IPS-18c (cell line): ENCODE results near the gene OSBP2.
"Not testable (repeated sequence)": the region's sequence is repeated elsewhere in the genome, so short reads cannot be mapped to it uniquely, and the experiment has no call there.

Experiments
- H3K4me3 ChIP-seq: 2 replicates; pipeline ENCODE4 v1.7.0; 2013; ENCODE audit warnings: low read depth, mild to moderate bottlenecking, low read length, moderate library complexity; ENCODE audit not compliant: insufficient read depth
- H3K9me3 ChIP-seq: one replicate; pipeline ENCODE4 v1.6.1; 2013; ENCODE audit warnings: mild to moderate bottlenecking, low read length, moderate library complexity; ENCODE audit not compliant: control insufficient read depth, insufficient read depth

The OSBP2 gene

GRCh38 chr22:30776476-30776875 is 81.8 kb downstream of the OSBP2 start:
- H3K4me3 ChIP-seq: no peak overlapping the region
- no peaks in the 10 kb centered on the region for H3K9me3 ChIP-seq

- H3K4me3 ChIP-seq, H3K9me3 ChIP-seq: not testable (repeated sequence)
These were observed 82.5 kb downstream of the OSBP2 start for GRCh38 chr22:30777146-30777545.

GRCh38 chr22:30777587-30777986 is 82.9 kb downstream of the OSBP2 start:
- no peak overlapping the region for H3K4me3 ChIP-seq
- no peaks in the 10 kb centered on the region for H3K9me3 ChIP-seq

GRCh38 chr22:30778261-30778660 is 83.6 kb downstream of the OSBP2 start:
- no peak overlapping the region for H3K4me3 ChIP-seq
- H3K9me3 ChIP-seq: no peaks in the 10 kb centered on the region

- Histone ChIP-seq H3K4me3 (no peak overlapping the region), H3K9me3 (no peaks in the 10 kb centered on the region)
These were observed 85.4 kb downstream of the OSBP2 start for GRCh38 chr22:30780026-30780425.

- H3K9me3 ChIP-seq: no peaks in the 10 kb centered on the region
- no peak overlapping the region for H3K4me3 ChIP-seq
These were observed 86.7 kb downstream of the OSBP2 start for GRCh38 chr22:30781271-30781875.

- Histone ChIP-seq H3K9me3 (no peaks in the 10 kb centered on the region), H3K4me3 (no peak overlapping the region)
These were observed 87.9 kb downstream of the OSBP2 start for GRCh38 chr22:30782613-30783012.

GRCh38 chr22:30783021-30783420 is 88.3 kb downstream of the OSBP2 start:
- Histone ChIP-seq H3K4me3 (no peak overlapping the region), H3K9me3 (no peaks in the 10 kb centered on the region)

GRCh38 chr22:30785527-30785926 is 90.9 kb downstream of the OSBP2 start:
- Histone ChIP-seq H3K4me3 (no peak overlapping the region), H3K9me3 (no peaks in the 10 kb centered on the region)

GRCh38 chr22:30790366-30790765 is 95.7 kb downstream of the OSBP2 start:
- Histone ChIP-seq H3K9me3 (no peaks in the 10 kb centered on the region), H3K4me3 (no peak overlapping the region)

- no peaks in the 10 kb centered on the region for H3K9me3 ChIP-seq
- H3K4me3 ChIP-seq: no peak overlapping the region
These were observed 97.8 kb downstream of the OSBP2 start for GRCh38 chr22:30792456-30792855.

GRCh38 chr22:30795118-30795517 is 100.4 kb downstream of the OSBP2 start:
- Histone ChIP-seq H3K4me3 (no peak overlapping the region), H3K9me3 (no peaks in the 10 kb centered on the region)

- Histone ChIP-seq H3K4me3 (no peak overlapping the region), H3K9me3 (peaks cover 2% of the 10 kb centered on the region)
These were observed 107.0 kb downstream of the OSBP2 start for GRCh38 chr22:30801695-30802094.

- Histone ChIP-seq H3K4me3 (peak overlapping the region; percentile 62), H3K9me3 (peaks cover 2% of the 10 kb centered on the region)
These were observed 107.8 kb downstream of the OSBP2 start for GRCh38 chr22:30802202-30803166.

- peaks cover 2% of the 10 kb centered on the region for H3K9me3 ChIP-seq
- no peak overlapping the region for H3K4me3 ChIP-seq
These were observed 109.0 kb downstream of the OSBP2 start for GRCh38 chr22:30803679-30804078.

- H3K4me3 ChIP-seq: no peak overlapping the region
- H3K9me3 ChIP-seq: peaks cover 2% of the 10 kb centered on the region
These were observed 110.0 kb downstream of the OSBP2 start for GRCh38 chr22:30804626-30805025.

GRCh38 chr22:30806391-30806861 is 111.8 kb downstream of the OSBP2 start:
- no peak overlapping the region for H3K4me3 ChIP-seq
- no peaks in the 10 kb centered on the region for H3K9me3 ChIP-seq

- no peaks in the 10 kb centered on the region for H3K9me3 ChIP-seq
These were observed 114.4 kb downstream of the OSBP2 start for GRCh38 chr22:30809086-30809485.

More at GRCh38 chr22:30809086-30809485, 114.4 kb downstream of the OSBP2 start:
- no peak overlapping the region for H3K4me3 ChIP-seq
